ENCODE data around the gene ZNF70.

Gene ZNF70

DNA sequence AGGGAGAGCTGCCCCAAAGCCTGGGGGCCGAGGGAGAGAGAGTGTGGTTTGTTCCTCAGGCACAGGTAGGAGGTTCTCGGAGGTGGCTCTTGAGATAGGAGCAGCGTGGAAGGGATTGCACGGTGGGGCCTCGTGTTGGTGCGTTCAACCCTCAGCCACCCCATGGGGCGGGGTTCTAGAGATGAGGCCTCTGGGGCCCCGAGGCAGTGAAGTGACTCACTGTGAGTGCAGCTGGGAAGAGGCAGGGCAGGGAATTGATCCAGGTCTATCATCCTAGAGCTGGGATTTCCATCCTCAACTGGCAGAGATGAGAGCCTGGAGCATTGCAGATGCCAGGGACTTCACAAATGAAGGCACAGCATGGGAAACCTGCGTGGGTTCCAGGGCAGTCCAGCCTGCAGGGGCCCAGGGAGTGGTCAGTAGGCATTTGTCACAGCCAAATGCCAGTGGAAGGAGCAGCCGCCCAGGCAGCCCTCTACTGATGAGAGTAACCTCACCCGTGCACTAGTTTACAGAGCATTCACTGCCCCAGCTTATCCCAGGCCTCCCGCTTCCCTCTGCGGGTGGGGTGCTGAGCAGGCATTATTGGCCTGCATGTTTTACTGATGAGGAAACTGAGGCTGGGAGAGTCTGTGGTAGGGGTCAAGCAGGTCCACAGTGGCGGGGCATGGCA, 30.7 kb upstream of the ZNF70 start:
- H3K9me3 ChIP-seq: no peaks in the 10 kb centered on the region
- no peaks in the 10 kb centered on the region for H3K36me3 ChIP-seq
- no peak overlapping the region for H3K4me3 ChIP-seq (ENCODE audit: low read depth in 1 of 2, low read length in 1 of 2)
- TF ChIP-seq, protein P1, sequence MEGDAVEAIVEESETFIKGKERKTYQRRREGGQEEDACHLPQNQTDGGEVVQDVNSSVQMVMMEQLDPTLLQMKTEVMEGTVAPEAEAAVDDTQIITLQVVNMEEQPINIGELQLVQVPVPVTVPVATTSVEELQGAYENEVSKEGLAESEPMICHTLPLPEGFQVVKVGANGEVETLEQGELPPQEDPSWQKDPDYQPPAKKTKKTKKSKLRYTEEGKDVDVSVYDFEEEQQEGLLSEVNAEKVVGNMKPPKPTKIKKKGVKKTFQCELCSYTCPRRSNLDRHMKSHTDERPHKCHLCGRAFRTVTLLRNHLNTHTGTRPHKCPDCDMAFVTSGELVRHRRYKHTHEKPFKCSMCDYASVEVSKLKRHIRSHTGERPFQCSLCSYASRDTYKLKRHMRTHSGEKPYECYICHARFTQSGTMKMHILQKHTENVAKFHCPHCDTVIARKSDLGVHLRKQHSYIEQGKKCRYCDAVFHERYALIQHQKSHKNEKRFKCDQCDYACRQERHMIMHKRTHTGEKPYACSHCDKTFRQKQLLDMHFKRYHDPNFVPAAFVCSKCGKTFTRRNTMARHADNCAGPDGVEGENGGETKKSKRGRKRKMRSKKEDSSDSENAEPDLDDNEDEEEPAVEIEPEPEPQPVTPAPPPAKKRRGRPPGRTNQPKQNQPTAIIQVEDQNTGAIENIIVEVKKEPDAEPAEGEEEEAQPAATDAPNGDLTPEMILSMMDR (IDR thresholded peaks at IDR 0.05): no peak
- H3K27me3 ChIP-seq: no peaks in the 10 kb centered on the region
- H3K27ac ChIP-seq: no peak overlapping the region
- H3K4me1 ChIP-seq (ENCODE audit: control insufficient read depth in 1 of 2, insufficient read depth in 1 of 2, low read depth in 1 of 2, low read length in 1 of 2): peaks cover 4 to 6% of the 10 kb centered on the region in 2 experiments

DNA sequence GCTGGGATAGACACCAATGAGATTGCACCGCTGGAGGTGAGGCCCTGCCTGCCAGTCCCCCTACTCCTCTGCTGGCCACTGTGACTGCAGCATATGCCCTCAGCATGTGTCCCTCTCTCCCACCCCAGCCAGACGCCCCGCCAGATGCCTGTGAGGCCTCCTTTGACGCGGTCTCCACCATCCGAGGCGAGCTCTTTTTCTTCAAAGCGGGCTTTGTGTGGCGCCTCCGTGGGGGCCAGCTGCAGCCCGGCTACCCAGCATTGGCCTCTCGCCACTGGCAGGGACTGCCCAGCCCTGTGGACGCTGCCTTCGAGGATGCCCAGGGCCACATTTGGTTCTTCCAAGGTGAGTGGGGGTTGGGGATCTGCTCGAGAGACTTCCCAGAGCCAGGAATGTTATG, 30.2 kb upstream of the ZNF70 start:
- H3K36me3 ChIP-seq: no peaks in the 10 kb centered on the region
- H3K4me1 ChIP-seq (ENCODE audit: control insufficient read depth in 1 of 2, insufficient read depth in 1 of 2, low read depth in 1 of 2, low read length in 1 of 2): peaks cover 0 to under 1% of the 10 kb centered on the region in 2 experiments
- H3K4me3 ChIP-seq (ENCODE audit: low read depth in 1 of 2, low read length in 1 of 2): no peak overlapping the region
- no peaks in the 10 kb centered on the region for H3K9me3 ChIP-seq
- TF ChIP-seq, protein P1 (IDR thresholded peaks at IDR 0.05): no peak
- H3K27ac ChIP-seq: no peak overlapping the region
- H3K27me3 ChIP-seq: peaks cover under 1% of the 10 kb centered on the region

DNA sequence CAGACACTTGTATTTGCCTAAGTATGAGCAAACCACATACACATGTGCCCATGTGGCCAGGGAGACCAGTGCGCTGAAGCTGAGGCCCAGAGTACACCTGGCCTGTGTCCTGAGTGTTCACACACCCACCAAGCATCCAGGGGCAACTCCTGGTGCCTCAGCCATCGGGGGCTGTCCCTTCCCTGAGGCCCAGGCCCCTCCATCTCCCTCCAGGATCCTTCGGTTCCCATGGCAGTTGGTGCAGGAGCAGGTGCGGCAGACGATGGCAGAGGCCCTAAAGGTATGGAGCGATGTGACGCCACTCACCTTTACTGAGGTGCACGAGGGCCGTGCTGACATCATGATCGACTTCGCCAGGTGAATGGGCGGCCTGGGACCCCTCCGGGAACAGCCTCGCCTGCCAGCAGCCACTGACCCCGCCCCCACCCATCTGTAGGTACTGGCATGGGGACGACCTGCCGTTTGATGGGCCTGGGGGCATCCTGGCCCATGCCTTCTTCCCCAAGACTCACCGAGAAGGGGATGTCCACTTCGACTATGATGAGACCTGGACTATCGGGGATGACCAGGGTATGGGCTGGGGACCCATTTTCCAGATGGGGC, 29.3 kb upstream of the ZNF70 start:
- H3K27ac ChIP-seq: no peak overlapping the region
- TF ChIP-seq, protein P1 (IDR thresholded peaks at IDR 0.05): no peak
- H3K27me3 ChIP-seq: peaks cover 9% of the 10 kb centered on the region

GRCh38 chr22:23779731-23780130, 28.8 kb upstream of the ZNF70 start:
- no peak overlapping the region for H3K4me3 ChIP-seq (ENCODE audit: low read depth in 1 of 2, low read length in 1 of 2)
- no peaks in the 10 kb centered on the region for H3K36me3 ChIP-seq
- no peaks in the 10 kb centered on the region for H3K9me3 ChIP-seq
- H3K4me1 ChIP-seq (ENCODE audit: control insufficient read depth in 1 of 2, insufficient read depth in 1 of 2, low read depth in 1 of 2, low read length in 1 of 2): no peaks in the 10 kb centered on the region
- peaks cover 14% of the 10 kb centered on the region for H3K27me3 ChIP-seq
- TF ChIP-seq, protein P1 (IDR thresholded peaks at IDR 0.05): no peak
- no peak overlapping the region for H3K27ac ChIP-seq

More for the DNA sequence above, 29.3 kb upstream of the ZNF70 start:
- Histone ChIP-seq H3K4me3 (ENCODE audit: low read depth in 1 of 2, low read length in 1 of 2) (no peak overlapping the region), H3K36me3 (no peaks in the 10 kb centered on the region), H3K9me3 (no peaks in the 10 kb centered on the region), H3K4me1 (ENCODE audit: control insufficient read depth in 1 of 2, insufficient read depth in 1 of 2, low read depth in 1 of 2, low read length in 1 of 2) (no peaks in the 10 kb centered on the region)

DNA sequence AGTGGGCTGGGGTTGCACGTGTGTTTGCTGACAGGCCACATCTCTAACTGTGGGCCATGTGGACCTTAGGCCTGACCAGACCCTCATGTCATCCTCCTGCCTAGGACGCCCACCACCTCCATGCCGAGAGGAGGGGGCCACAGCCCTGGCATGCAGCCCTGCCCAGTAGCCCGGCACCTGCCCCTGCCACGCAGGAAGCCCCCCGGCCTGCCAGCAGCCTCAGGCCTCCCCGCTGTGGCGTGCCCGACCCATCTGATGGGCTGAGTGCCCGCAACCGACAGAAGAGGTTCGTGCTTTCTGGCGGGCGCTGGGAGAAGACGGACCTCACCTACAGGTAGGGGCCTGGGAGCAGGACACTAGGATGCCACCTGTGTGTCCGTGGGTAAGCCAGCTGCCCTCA, 28.2 kb upstream of the ZNF70 start:
- Histone ChIP-seq H3K36me3 (no peaks in the 10 kb centered on the region), H3K4me1 (ENCODE audit: control insufficient read depth in 1 of 2, insufficient read depth in 1 of 2, low read depth in 1 of 2, low read length in 1 of 2) (no peaks in the 10 kb centered on the region), H3K4me3 (ENCODE audit: low read depth in 1 of 2, low read length in 1 of 2) (no peak overlapping the region), H3K27ac (no peak overlapping the region), H3K27me3 (peaks cover 20% of the 10 kb centered on the region), H3K9me3 (no peaks in the 10 kb centered on the region)
- TF ChIP-seq, protein P1 (IDR thresholded peaks at IDR 0.05): no peak

All from neutrophil (primary cell).